ENCODE results near the gene LCAT. TPM values are rescaled to one million over a fixed set of nuclear protein-coding genes. Genes with fewer than 3 reads are reported as not detected.

The LCAT gene
- total RNA-seq, 6 donors from 2014 or later, result 21.9 to 117 (median 26.1) TPM

GRCh38 chr16:67961551-67961957 lies 17.6 kb upstream of the LCAT start:
- peaks cover 0 to 73% (median 45%) of the 10 kb centered on the region in 4 donors for H3K36me3 ChIP-seq
- no peak overlapping the region for H3K4me3 ChIP-seq
- no peaks in the 10 kb centered on the region for H3K27me3 ChIP-seq
- ATAC-seq (ENCODE audit: low FRiP score in 2 of 2), result no peak
- H3K4me1 ChIP-seq, result peaks cover 64 to 73% (median 67%) of the 10 kb centered on the region in 4 donors
- WGBS, 2 donors, result 63 to 76% methylated on average over 9 to 10 of the region's 13 CpGs
- TF ChIP-seq POLR2AphosphoS5 (IDR thresholded peaks at IDR 0.05) (peak in 1 of 2 donors; percentile 5), EP300 (IDR thresholded peaks at IDR 0.05) (no peak), POLR2A (IDR thresholded peaks at IDR 0.05) (no peak), CTCF (IDR thresholded peaks at IDR 0.05) (no peak)
- DNase-seq, result peak in 1 of 2 donors; percentile 82
- H3K27ac ChIP-seq, result peak overlapping the region; percentile 74 to 89 (median 83)
- H3K9me3 ChIP-seq, result no peaks in the 10 kb centered on the region

DNA sequence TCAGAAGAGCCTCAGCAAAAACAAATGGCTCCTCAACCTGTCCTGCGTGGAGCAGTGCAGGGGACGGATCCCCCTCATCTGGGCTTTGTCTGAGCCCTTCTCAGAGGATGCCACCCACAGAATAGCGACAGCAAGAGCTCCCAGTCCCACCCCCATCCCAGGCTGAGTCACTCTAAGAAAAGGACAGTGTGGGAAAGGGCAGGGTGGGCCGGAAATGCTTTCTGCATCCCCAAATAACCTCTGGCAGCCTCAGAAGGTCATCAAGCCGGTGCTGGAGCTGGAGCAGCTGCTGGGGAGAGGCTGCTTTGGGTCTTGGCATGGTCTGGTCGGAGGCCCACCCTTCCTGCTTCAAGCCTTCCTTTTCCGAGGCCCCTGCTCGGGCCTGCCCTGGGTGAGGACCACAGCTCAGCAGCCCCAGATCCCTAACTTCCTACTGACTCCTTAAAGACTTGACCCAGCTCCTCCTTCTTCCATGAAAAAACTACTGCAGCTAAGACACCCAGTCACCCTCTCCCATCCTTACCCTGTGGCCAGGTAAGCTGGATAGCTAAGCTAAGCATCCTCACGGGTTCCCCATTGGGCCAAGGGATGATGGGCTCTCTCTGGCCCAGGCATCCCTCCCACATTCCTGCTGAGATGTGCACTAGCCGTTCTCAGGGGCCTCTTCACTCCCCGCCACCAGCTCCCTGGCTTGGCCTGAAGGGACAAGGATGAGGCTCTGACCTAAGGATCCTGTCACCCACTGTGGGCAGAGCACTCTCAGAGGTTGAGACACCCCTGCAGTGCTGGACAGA lies 15.8 kb upstream of the LCAT start:
- WGBS, 2 donors, result 48 to 58% methylated on average over 6 to 9 of the region's 11 CpGs

DNA sequence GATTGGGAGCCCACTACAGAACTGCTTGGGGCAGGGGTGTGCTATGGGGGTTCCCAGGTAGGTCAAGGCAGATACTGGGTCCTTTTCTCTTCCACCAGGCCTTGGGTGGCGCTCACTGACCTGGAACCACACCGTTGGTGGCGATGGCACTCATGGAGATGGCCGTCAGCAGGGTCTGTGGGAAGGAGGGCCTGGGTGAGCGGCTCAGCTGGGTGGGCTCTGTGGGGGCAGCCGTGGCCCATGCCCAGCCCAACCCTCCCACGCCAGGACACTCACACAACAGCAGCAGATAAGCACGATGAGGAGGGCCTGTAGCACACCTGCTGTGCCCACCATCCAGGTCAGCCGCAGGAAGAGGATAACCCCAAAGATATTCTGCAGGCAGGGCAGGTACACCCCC lies 13.7 kb upstream of the LCAT start:
- no peaks in the 10 kb centered on the region for H3K27me3 ChIP-seq
- peaks cover 30 to 41% (median 39%) of the 10 kb centered on the region in 4 donors for H3K4me1 ChIP-seq
- no peak for TF ChIP-seq CTCF (IDR thresholded peaks at IDR 0.05)
- no peak for TF ChIP-seq POLR2AphosphoS5 (IDR thresholded peaks at IDR 0.05)
- TF ChIP-seq POLR2A (IDR thresholded peaks at IDR 0.05), result no peak
- TF ChIP-seq EP300 (IDR thresholded peaks at IDR 0.05), result no peak
- H3K9me3 ChIP-seq, result no peaks in the 10 kb centered on the region
- H3K27ac ChIP-seq, result peak overlapping the region; percentile 69 to 89 (median 83)
- WGBS, 2 donors, result 95 to 98% methylated on average over 8 to 9 of the region's 9 CpGs
- ATAC-seq (ENCODE audit: low FRiP score in 2 of 2), result no peak
- DNase-seq, result no peak
- peaks cover 8 to 98% (median 69%) of the 10 kb centered on the region in 4 donors for H3K36me3 ChIP-seq
- no peak overlapping the region for H3K4me3 ChIP-seq

More for the DNA sequence above, 15.8 kb upstream of the LCAT start:
- Histone ChIP-seq H3K9me3 (no peaks in the 10 kb centered on the region), H3K36me3 (peaks cover 0 to 89% (median 58%) of the 10 kb centered on the region in 4 donors), H3K27me3 (no peaks in the 10 kb centered on the region), H3K27ac (peak overlapping the region; percentile 74 to 89 (median 83)), H3K4me1 (peaks cover 48 to 60% (median 57%) of the 10 kb centered on the region in 4 donors), H3K4me3 (no peak overlapping the region)
- TF ChIP-seq POLR2AphosphoS5 (IDR thresholded peaks at IDR 0.05) (peak; percentile 71 to 85), EP300 (IDR thresholded peaks at IDR 0.05) (peak in 2 of 4 donors; percentile 65 to 92), CTCF (IDR thresholded peaks at IDR 0.05) (no peak)
- ATAC-seq (ENCODE audit: low FRiP score in 2 of 2) (peak; percentile 68 to 84), DNase-seq (peak; percentile 19 to 51)

- ATAC-seq (ENCODE audit: low FRiP score in 2 of 2) (no peak), DNase-seq (no peak)
- Histone ChIP-seq H3K9me3 (no peaks in the 10 kb centered on the region), H3K27ac (peak overlapping the region in 1 of 4 donors; percentile 14), H3K4me3 (no peak overlapping the region), H3K36me3 (peaks cover 21 to 99% (median 70%) of the 10 kb centered on the region in 4 donors), H3K27me3 (no peaks in the 10 kb centered on the region), H3K4me1 (peaks cover 8 to 15% (median 11%) of the 10 kb centered on the region in 4 donors)
- 89 to 92% methylated on average over 4 to 10 of the region's 10 CpGs for WGBS, 2 donors
- TF ChIP-seq CTCF (IDR thresholded peaks at IDR 0.05), result no peak
- TF ChIP-seq POLR2A (IDR thresholded peaks at IDR 0.05), result no peak
- TF ChIP-seq EP300 (IDR thresholded peaks at IDR 0.05), result no peak
- no peak for TF ChIP-seq POLR2AphosphoS5 (IDR thresholded peaks at IDR 0.05)
Observed at GRCh38 chr16:67954421-67955196, 10.7 kb upstream of the LCAT start.
